H9 (cell line): Measurements from ENCODE around the gene CD72. TPM values are rescaled to one million over a fixed set of nuclear protein-coding genes. Genes with fewer than 3 reads are reported as not detected.

Source experiments
- DNase-seq: peaks from one replicate; pipeline ENCODE4 v3.0.0-alpha.2; 2017
- H2AFZ ChIP-seq: one replicate; pipeline ENCODE4 v1.6.1; 2013; ENCODE audit warnings: mild to moderate bottlenecking, low read length, control low read depth, moderate library complexity
- H2AK5ac ChIP-seq: 2 replicates; pipeline ENCODE4 v1.6.1; 2013; ENCODE audit warnings: low read length, control low read depth, mixed read lengths; ENCODE audit not compliant: insufficient read length
- H2BK120ac ChIP-seq: one replicate; pipeline ENCODE4 v1.6.1; 2013; ENCODE audit warnings: low read depth, mild to moderate bottlenecking, low read length, control low read depth, inconsistent platforms; ENCODE audit not compliant: poor library complexity, severe bottlenecking
- H2BK12ac ChIP-seq: 2 replicates; pipeline ENCODE4 v1.6.1; 2013; ENCODE audit warnings: low read length, control low read depth, mixed read lengths, low read depth; ENCODE audit not compliant: insufficient read length
- H2BK15ac ChIP-seq: 2 replicates; pipeline ENCODE4 v1.6.1; 2013; ENCODE audit warnings: low read depth, low read length, control low read depth
- H2BK20ac ChIP-seq: one replicate; pipeline ENCODE4 v1.6.1; 2013; ENCODE audit warnings: low read depth, mild to moderate bottlenecking, low read length, control low read depth, inconsistent platforms; ENCODE audit not compliant: poor library complexity, severe bottlenecking
- H2BK5ac ChIP-seq: 2 replicates; pipeline ENCODE4 v1.6.1; 2013; ENCODE audit warnings: low read length, control low read depth, mixed read lengths; ENCODE audit not compliant: insufficient read length
- H3K14ac ChIP-seq: 2 replicates; pipeline ENCODE4 v1.6.1; 2013; ENCODE audit warnings: low read length, control low read depth; ENCODE audit not compliant: insufficient read depth
- H3K18ac ChIP-seq: 2 replicates; pipeline ENCODE4 v1.6.1; 2013; ENCODE audit warnings: low read depth, mild to moderate bottlenecking, mixed read lengths, low read length, control low read depth; ENCODE audit not compliant: insufficient read length
- H3K23ac ChIP-seq: 2 replicates; pipeline ENCODE4 v1.6.1; 2013; ENCODE audit warnings: low read length, control low read depth, mixed read lengths, low read depth; ENCODE audit not compliant: insufficient read length
- H3K23me2 ChIP-seq: 2 replicates; pipeline ENCODE4 v1.6.1; 2013; ENCODE audit warnings: low read depth, mild to moderate bottlenecking, mixed read lengths, low read length, control low read depth; ENCODE audit not compliant: insufficient read length, poor library complexity, severe bottlenecking
- H3K27ac ChIP-seq: 2 replicates; pipeline ENCODE4 v1.5.1; 2013; ENCODE audit warnings: low read length, control low read depth, mixed read lengths, low read depth; ENCODE audit not compliant: insufficient read length
- H3K27me3 ChIP-seq: 2 replicates; pipeline ENCODE4 v1.6.1; 2013; ENCODE audit warnings: low read length, control low read depth, inconsistent platforms; ENCODE audit not compliant: insufficient read depth
- H3K4ac ChIP-seq: 2 replicates; pipeline ENCODE4 v1.6.1; 2013; ENCODE audit warnings: low read depth, mild to moderate bottlenecking, control low read depth, inconsistent platforms, low read length, moderate library complexity
- H3K4me1 ChIP-seq: 2 replicates; pipeline ENCODE4 v1.6.1; 2013; ENCODE audit warnings: low read length, control low read depth, inconsistent platforms; ENCODE audit not compliant: insufficient read depth
- H3K4me2 ChIP-seq: 2 replicates; pipeline ENCODE4 v1.6.1; 2013; ENCODE audit warnings: low read length, control low read depth, mixed read lengths; ENCODE audit not compliant: insufficient read length, insufficient read depth
- H3K56ac ChIP-seq: 2 replicates; pipeline ENCODE4 v1.6.1; 2013; ENCODE audit warnings: low read depth, mild to moderate bottlenecking, mixed read lengths, low read length, control low read depth; ENCODE audit not compliant: insufficient read length
- H3K79me1 ChIP-seq: 2 replicates; pipeline ENCODE4 v1.6.1; 2013; ENCODE audit warnings: low read depth, mild to moderate bottlenecking, moderate library complexity, low read length, control low read depth, inconsistent platforms; ENCODE audit not compliant: insufficient read depth, poor library complexity, severe bottlenecking
- H3K79me2 ChIP-seq: 2 replicates; pipeline ENCODE4 v1.6.1; 2013; ENCODE audit warnings: low read length, control low read depth, inconsistent platforms; ENCODE audit not compliant: insufficient read depth
- H3K9ac ChIP-seq: 2 replicates; pipeline ENCODE4 v1.6.1; 2013; ENCODE audit warnings: low read length, control low read depth, mixed read lengths; ENCODE audit not compliant: insufficient read length; ENCODE audit errors: extremely low read depth
- H3K9me3 ChIP-seq: one replicate; pipeline ENCODE4 v1.6.1; 2013; ENCODE audit warnings: low read depth, low read length, inconsistent platforms; ENCODE audit not compliant: control insufficient read depth
- H3T11ph ChIP-seq: one replicate; pipeline ENCODE4 v1.6.1; 2013; ENCODE audit warnings: mild to moderate bottlenecking, low read length, control low read depth, inconsistent platforms
- H4K20me1 ChIP-seq: one replicate; pipeline ENCODE4 v1.6.1; 2013; ENCODE audit not compliant: control insufficient read depth, insufficient read length, insufficient read depth
- H4K5ac ChIP-seq: 2 replicates; pipeline ENCODE4 v1.6.1; 2013; ENCODE audit warnings: low read depth, mild to moderate bottlenecking, mixed read lengths, low read length, control low read depth; ENCODE audit not compliant: insufficient read length
- H4K8ac ChIP-seq: replicated peaks from 2 replicates; pipeline ENCODE4 v1.6.1; 2013; ENCODE audit warnings: low read length, control low read depth, mixed read lengths, low read depth; ENCODE audit not compliant: insufficient read length
- H4K91ac ChIP-seq: 2 replicates; pipeline ENCODE4 v1.6.1; 2013; ENCODE audit warnings: low read depth, mild to moderate bottlenecking, moderate library complexity, mixed read lengths, low read length, control low read depth; ENCODE audit not compliant: insufficient read length
- H3K27ac Mint-ChIP-seq, 3 experiments: 2 replicates in 2 of 3; 3 replicates in 1 of 3; pipeline ENCODE4 v1.8.0; 2020 to 2021; ENCODE audit warnings: mixed read lengths in 3 of 3, mild to moderate bottlenecking in 1 of 3, moderate library complexity in 1 of 3
- H3K27me3 Mint-ChIP-seq: 2 replicates; pipeline ENCODE4 v1.8.0; 2021; ENCODE audit warnings: low read depth, mild to moderate bottlenecking, moderate library complexity, mixed read lengths
- H3K36me3 Mint-ChIP-seq, 3 experiments: 2 replicates in 2 of 3; 3 replicates in 1 of 3; pipeline ENCODE4 v1.8.0; 2020 to 2021; ENCODE audit warnings: low read depth in 3 of 3, mixed read lengths in 3 of 3; ENCODE audit not compliant: insufficient read depth in 1 of 3
- H3K4me1 Mint-ChIP-seq, 2 experiments: 2 replicates each; pipeline ENCODE4 v1.8.0; 2020; ENCODE audit warnings: mixed read lengths in 2 of 2
- H3K4me3 Mint-ChIP-seq, 2 experiments: 2 replicates in 1 of 2; 3 replicates in 1 of 2; pipeline ENCODE4 v1.8.0; 2020 to 2021; ENCODE audit warnings: mild to moderate bottlenecking in 2 of 2, mixed read lengths in 2 of 2, moderate library complexity in 1 of 2
- H3K9me3 Mint-ChIP-seq, 2 experiments: 2 replicates in 1 of 2; 3 replicates in 1 of 2; pipeline ENCODE4 v1.8.0; 2020; ENCODE audit warnings: mild to moderate bottlenecking in 2 of 2, mixed read lengths in 2 of 2, moderate library complexity in 1 of 2
- total RNA-seq: library from RNA; stranded (reverse); gene quantifications from 2 replicates; pipeline ENCODE4 v1.2.1, GENCODE V29; 2021
- TF ChIP-seq, protein P1 (sequence below): fragments of 200-600 bp; sonication (generic); conservative IDR thresholded peaks from 3 replicates; pipeline ENCODE4 v1.8.0; 2021; ENCODE audit warnings: antibody characterized with exemption, mild to moderate bottlenecking

CD72 gene
- total RNA-seq, 1 experiment from 2014 or later, result 3.9 TPM

DNA sequence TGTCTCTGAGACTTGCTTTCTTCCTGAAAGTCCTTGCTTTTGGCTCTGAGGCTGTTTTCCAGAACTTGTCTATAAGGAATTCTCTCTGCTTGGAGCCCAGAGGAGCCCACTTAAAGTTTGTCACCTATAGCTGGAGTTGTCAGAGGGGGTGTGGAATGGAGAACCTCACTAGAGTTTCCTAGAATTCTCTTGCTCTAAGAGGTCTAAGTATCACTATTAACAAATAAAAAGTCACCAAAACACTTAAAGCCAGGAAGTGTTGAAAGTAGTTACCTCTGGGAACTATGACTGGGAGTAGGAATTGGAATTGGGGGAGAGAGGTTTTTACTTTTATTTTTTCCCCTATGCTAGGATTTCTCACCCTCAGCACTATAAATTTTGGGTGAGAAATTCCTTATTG is 17.5 kb upstream of the CD72 start:
- Histone ChIP-seq H3K79me2 (no peaks in the 10 kb centered on the region), H4K20me1 (no peaks in the 10 kb centered on the region), H3T11ph (no peak overlapping the region), H3K4ac (no peak overlapping the region), H3K18ac (no peak overlapping the region), H3K27ac (no peak overlapping the region), H2BK120ac (no peak overlapping the region), H3K23me2 (no peaks in the 10 kb centered on the region), H3K9me3 (no peaks in the 10 kb centered on the region), H3K79me1 (no peaks in the 10 kb centered on the region), H2BK12ac (no peak overlapping the region), H2BK20ac (no peak overlapping the region), H4K5ac (no peak overlapping the region), H3K14ac (no peak overlapping the region), H2AFZ (no peak overlapping the region), H2BK5ac (no peak overlapping the region), H3K4me2 (no peak overlapping the region), H2AK5ac (no peak overlapping the region), H4K8ac (no peak overlapping the region), H3K56ac (no peak overlapping the region), H3K4me1 (no peaks in the 10 kb centered on the region), H4K91ac (no peak overlapping the region), H3K27me3 (no peaks in the 10 kb centered on the region), H3K23ac (no peak overlapping the region), H2BK15ac (no peak overlapping the region), H3K9ac (no peak overlapping the region)
- no peak for DNase-seq
- H3K27ac Mint-ChIP-seq, result peak overlapping the region in 2 of 3 experiments; percentile 3 to 78; a peak in 1 of 7 replicates
- no peak overlapping the region for H3K4me3 Mint-ChIP-seq
- H3K27me3 Mint-ChIP-seq, result peaks cover 10% of the 10 kb centered on the region
- no peaks in the 10 kb centered on the region for H3K4me1 Mint-ChIP-seq
- TF ChIP-seq, protein P1, sequence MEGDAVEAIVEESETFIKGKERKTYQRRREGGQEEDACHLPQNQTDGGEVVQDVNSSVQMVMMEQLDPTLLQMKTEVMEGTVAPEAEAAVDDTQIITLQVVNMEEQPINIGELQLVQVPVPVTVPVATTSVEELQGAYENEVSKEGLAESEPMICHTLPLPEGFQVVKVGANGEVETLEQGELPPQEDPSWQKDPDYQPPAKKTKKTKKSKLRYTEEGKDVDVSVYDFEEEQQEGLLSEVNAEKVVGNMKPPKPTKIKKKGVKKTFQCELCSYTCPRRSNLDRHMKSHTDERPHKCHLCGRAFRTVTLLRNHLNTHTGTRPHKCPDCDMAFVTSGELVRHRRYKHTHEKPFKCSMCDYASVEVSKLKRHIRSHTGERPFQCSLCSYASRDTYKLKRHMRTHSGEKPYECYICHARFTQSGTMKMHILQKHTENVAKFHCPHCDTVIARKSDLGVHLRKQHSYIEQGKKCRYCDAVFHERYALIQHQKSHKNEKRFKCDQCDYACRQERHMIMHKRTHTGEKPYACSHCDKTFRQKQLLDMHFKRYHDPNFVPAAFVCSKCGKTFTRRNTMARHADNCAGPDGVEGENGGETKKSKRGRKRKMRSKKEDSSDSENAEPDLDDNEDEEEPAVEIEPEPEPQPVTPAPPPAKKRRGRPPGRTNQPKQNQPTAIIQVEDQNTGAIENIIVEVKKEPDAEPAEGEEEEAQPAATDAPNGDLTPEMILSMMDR, result no peak
- H3K36me3 Mint-ChIP-seq, result peaks cover 3 to 6% (median 5%) of the 10 kb centered on the region in 3 experiments
- H3K9me3 Mint-ChIP-seq, result peaks cover 0 to 7% of the 10 kb centered on the region in 2 experiments; a peak in 3 of 5 replicates
